ENCODE measurements around the gene RSRC2. TPM values are rescaled to one million over a fixed set of nuclear protein-coding genes. Genes with fewer than 3 reads are reported as not detected.
A peak's percentile ranks its signal among the peaks of the same experiment; 100 is the strongest.
"Not testable (repeated sequence)": the region's sequence is repeated elsewhere in the genome, so short reads cannot be mapped to it uniquely, and the experiment has no call there.

Gene RSRC2
- total RNA-seq, 1 experiment from 2014 or later = 62.7 TPM

DNA sequence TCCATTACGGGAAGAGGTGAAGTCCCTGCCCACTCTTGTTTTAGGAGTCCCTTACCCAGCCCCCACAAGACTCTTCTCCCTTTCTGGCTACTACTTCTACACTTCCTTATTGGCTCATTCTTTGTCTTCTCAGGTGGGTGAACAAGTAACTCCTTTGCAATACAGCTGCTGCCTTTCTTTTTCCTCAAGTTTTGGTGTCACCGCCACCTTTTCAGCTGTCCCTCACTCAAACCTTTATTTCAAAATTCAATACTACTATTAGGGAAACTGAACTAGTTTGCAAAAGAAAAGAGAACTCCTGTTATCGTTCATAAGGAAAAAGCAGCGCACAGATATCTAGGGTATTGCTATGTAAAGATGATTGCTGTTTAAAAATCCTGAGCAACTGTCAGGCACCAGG is 6.1 kb downstream of the RSRC2 start:
- DNase-seq (ENCODE audit: low spot score) = no peak
- in situ Hi-C loops (cut with HindIII; ENCODE audit: low sequenced_read_pairs) = no loop called here

DNA sequence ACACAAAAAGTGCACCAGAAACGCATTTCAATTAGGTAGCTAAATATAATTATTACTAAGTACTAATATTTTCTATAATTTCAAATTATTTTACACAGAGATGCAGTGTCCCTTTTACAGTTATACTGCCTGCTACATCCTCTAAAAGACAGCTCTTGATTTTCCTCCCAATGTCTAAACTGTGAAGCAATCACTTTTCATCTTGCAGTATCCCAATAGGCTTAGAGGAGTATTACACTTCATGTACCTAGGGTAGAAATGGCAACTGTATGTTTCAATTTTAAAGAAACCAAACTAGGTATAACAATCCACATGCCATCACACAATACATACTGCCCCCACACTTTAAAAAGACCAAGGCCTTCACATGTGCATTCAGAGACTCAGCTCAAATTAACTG is 7.3 kb downstream of the RSRC2 start:
- in situ Hi-C loops (cut with HindIII; ENCODE audit: low sequenced_read_pairs) = no loop called here
- no peak for DNase-seq (ENCODE audit: low spot score)

DNA sequence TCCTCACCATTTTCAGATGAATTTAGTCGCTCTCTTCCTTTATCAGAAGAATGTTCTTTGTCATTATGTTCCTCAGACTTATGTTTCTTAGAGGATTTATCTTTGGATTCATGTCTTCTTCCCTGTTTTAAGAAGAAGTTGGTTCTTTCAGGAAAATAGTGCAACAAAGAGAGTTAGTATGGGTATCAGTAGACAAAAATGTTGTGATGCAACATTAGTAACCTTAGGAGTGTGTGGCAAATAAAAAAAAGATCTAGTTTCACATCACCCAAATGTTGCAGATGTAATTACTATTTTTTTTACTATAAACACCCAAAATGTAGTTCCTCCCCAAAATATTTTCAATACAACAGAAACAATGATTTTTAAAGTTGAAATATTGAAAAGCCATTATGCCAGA is 7.8 kb downstream of the RSRC2 start:
- in situ Hi-C loops (cut with HindIII; ENCODE audit: low sequenced_read_pairs) = no loop called here

DNA sequence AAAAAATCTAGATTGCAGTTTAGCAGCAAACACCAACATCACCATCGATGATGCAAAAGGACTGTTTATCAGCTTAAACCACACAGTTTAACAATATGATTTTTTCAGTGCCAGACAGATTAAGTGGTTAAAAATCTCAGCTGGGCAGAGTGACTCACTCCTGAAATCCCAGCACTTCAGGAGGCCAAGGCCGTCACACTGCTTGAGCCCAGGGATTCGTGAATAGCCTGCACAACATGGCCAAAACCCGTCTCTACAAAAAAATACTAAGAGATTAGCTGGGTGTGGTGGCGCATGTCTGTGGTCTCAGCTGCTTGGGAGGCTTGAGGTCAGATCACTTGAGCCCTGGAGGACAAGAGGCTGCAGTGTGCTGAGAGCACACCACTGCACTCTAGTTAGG is 8.9 kb downstream of the RSRC2 start:
- in situ Hi-C loops (cut with HindIII; ENCODE audit: low sequenced_read_pairs) = no loop called here
- DNase-seq (ENCODE audit: low spot score) = no peak

More for the DNA sequence above, 7.8 kb downstream of the RSRC2 start:
- no peak for DNase-seq (ENCODE audit: low spot score)

DNA sequence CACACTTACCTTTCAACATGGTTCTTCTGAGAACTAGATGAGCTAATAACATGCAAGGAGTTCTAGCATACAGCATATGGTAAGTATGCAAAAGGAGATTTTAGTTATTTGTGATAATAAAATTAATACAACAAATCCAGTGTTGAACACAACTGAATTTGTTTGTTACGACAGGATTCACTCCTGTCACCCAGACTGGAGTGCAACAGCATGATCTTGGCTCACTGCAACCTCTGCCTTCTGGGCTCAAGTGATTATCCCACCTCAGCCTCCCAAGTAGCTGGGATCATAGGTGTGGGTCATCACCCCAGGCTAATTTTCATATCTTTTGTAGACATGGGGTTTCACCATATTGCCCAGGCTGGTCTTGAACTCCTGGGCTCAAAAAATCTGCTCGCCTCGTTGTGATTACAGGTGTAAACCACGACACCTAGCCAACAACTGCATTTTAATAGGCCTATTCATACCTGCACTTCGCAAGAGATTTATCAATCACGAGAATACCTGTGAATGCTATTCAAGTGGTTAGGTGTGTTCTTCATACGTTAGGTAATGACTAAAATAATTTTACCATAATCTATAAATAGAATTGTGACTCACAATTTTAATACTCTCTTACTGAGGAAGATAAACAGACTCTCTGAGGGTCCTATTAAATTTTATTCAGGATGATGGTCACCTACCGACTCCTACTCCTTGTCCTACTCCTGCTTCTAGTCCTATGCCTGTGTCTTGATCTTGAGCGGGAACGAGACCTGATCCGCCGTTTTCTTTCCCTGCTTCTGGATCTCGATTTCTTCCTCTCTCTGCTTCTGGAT is 10.0 kb downstream of the RSRC2 start:
- no peak for DNase-seq (ENCODE audit: low spot score)
- in situ Hi-C loops (cut with HindIII; ENCODE audit: low sequenced_read_pairs) = no loop called here

DNA sequence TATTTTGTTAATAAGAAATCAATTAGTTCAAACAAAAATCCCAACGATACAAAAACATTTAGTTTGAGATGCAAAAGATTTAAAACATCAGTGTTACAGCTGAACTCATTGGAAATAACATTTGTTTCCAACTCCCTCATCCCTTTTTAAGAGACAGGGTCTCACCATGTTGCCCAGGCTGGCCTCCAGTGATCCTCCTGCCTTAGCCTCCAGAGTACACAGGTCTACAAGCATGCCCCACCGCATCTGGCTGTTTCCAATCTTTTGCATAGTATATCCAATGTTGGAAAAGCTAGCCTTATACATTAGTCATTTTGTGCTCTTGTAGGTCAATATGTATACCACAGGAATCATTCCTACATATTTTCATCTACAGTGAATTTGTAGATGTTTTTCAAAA is 11.5 kb downstream of the RSRC2 start:
- no peak for DNase-seq (ENCODE audit: low spot score)
- in situ Hi-C loops (cut with HindIII; ENCODE audit: low sequenced_read_pairs) = no loop called here

DNA sequence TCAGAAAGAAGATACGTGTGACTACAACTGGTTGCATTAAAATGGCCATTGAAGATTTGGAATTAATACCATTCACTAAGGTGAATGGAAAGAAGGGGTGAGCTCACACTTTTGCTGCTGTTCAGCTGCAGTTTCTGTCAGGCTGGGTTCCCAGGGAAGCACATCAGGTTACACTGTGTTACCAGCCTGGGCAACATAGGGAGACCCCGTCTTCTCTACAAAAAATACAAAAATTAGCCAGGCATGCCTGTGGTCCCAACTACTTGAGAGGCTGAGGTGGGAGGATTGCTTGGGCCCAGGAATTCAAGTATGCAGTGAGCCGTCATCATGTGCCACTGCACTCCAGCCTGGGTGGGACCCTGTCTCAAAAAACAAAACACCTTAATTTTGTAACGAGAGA is 13.1 kb downstream of the RSRC2 start:
- DNase-seq (ENCODE audit: low spot score) = no peak
- in situ Hi-C loops (cut with HindIII; ENCODE audit: low sequenced_read_pairs) = no loop called here

DNA sequence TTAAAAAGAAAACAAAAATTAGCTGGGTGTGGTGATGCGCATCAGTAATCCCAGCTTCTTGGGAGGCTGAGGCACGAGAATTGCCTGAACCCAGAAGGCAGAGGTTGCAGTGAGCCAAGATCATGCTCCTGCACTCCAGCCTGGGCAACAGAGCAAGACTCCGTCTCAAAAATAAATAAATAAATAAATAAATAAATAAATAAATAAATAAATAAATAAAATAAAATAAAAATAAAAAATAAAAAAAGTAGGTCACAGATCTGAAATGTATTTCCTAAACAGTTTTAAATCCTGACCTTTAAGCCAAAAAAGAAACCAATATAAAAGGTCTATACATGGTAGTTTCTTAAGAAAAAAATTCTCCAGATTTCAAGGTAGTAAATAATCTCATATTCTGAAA is 13.7 kb downstream of the RSRC2 start:
- in situ Hi-C loops (cut with HindIII; ENCODE audit: low sequenced_read_pairs); DNase-seq (ENCODE audit: low spot score): not testable (repeated sequence)

DNA sequence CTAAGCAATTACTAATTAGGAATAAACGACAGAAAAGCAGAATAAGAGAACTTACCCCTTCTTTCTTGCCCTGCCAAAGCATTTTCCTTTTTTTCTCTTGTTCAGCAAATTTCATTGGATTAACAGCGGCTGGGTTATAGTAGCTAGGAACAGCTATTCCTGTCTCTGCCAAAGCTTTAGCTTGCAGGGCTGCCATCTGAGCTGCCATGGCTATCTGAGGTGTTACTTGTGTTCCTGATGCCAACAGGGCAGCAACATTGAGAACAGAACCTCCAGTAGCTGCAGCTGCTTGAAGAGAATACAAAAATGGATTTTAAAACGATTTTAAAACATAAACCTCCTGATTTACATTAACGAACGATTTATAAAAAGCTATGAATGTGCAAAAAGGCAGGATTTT is 18.6 kb downstream of the RSRC2 start:
- in situ Hi-C loops (cut with HindIII; ENCODE audit: low sequenced_read_pairs) = no loop called here

DNA sequence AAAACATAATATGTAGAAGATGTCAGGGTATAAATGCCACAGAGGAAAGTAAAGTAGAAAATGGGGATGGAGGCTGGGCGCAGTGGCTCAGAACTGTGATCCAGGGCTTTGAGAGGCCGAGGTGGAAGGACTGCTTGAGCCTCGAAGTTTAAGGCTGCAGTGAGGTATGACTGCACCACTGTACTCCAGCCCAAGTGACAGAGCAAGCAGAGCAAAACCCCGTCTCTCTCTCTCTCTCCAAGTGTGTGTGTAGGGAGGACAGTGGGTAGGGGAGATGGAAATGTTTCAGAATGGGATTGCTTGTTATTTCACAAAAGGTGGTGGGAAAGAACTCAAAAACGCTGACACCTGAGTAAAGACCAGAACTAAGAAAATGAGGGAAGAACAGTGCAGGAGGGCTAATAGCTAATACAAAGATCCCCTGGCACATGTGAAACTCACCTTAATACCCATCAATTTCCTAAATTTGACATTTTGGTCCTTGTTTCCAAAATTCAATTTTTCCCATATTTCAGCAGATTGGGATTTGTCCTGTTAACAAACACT is 20.3 kb downstream of the RSRC2 start:
- in situ Hi-C loops (cut with HindIII; ENCODE audit: low sequenced_read_pairs) = no loop called here
- DNase-seq (ENCODE audit: low spot score) = no peak

More for the DNA sequence above, 18.6 kb downstream of the RSRC2 start:
- DNase-seq (ENCODE audit: low spot score) = no peak

DNA sequence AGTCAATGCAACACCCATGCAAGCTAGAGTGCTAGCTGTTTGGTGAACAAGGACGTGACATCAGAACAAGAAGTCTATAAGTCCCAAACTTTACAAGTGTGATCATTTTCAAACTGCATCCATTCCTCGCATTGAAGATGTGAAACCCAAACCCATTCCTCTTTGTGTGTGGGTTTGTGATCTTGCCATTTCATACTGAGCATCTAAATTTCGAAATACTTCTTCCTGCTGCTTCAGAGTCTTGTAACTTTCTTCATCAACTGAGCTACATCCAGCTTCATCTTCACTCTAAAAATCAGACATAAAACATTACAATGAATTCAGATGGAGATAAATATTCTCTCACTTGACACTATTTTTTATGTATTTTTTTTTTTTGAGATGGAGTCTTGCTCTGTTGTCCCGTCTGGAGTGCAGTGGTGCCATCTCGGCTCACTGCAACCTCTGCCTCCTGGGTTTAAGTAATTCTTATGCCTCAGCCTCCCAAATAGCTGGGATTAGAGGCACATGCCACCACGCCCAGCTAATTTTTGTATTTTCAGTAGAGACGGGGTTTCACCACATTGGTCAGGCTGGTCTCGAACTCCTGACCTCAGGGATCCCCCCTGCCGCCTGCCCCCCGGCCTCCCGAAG is 21.2 kb downstream of the RSRC2 start:
- in situ Hi-C loops (cut with HindIII; ENCODE audit: low sequenced_read_pairs) = no loop called here
- no peak for DNase-seq (ENCODE audit: low spot score)

DNA sequence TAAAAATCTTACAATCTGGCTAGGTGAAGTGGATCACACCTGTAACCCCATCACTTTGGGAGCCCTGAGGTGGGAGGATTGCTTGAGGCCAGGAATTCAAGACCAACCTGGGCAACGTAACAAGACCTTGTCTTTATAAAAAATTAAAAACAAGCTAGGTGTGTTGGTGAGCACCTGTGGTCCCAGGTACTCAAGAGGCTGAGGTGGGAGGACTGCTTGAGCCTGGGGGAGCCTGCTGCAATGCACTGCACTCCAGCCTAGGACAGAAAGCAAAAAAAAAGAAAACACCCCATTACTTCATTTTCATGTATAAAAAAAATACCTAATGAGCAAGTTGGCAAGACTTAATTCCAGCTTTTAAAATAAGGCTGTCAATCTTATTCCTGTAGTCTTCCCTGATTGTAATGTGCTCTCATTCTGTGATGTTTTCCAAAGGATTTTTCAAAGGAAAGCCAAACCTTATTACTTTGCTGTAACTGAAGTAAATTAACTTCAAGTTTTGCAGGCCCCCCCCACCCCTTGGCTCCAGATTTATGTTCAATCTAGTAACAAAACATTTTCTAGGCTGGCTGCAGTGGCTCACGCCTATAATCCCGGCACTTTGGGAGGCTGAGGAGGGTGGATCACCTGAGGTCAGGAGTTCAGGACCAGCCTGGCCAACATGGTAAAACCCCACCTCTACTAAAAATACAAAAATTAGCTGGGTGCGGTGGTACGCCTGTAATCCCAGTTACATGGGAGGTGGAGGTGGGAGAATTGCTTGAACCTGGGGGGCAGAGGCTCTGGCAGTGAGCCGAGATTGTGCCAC is 22.7 kb downstream of the RSRC2 start:
- DNase-seq (ENCODE audit: low spot score) = no peak
- in situ Hi-C loops (cut with HindIII; ENCODE audit: low sequenced_read_pairs) = no loop called here

DNA sequence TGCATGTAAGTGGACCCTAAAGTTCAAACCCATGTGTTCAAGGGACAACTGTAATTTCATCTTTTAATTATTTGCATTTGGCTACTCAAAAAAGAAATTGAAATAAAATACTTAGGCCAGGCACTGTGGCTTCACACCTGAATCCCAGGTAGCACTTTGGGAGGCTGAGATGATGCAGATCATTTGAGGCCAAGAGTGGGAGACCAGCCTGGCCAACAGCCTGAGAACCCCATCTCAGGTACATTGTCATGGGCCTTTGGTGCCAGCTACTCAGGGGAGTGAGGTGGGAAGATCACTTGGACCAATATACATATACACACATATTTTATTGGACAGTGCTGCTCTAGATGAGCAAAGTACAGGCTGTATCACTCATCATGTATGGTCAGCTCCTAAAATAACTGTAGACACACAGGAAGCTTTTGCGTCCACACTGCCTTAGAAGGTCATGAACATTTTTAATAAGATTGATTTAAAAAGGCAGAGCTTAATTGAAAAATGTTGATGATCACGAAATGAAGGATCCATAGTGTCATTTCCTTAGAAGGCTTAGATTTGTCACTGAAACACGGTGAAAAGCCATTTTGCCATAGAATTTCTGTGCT is 23.5 kb downstream of the RSRC2 start:
- in situ Hi-C loops (cut with HindIII; ENCODE audit: low sequenced_read_pairs) = no loop called here
- no peak for DNase-seq (ENCODE audit: low spot score)

DNA sequence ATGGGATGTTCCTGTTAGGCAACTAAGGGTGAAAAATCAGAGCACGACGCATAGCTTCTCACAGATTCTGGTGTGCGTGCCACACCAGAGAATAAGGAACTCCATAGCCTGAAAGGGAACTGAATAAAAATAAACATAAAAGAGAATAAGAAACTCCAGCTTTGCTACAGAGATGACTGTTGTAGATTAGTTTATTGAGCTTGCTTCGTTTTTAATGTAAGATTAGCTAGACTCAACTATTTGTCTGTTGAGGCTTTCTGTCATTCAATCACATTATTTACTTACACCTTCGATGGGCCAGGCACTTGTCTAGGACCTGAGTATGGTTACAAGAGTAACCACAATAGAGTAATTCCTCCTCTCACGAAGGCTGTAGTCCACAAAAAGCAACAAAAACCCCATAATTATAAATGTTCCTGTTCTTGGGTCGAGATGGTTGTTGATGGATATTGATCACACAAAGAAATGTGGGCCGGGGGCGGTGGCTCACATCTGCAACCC is 25.2 kb downstream of the RSRC2 start:
- in situ Hi-C loops (cut with HindIII; ENCODE audit: low sequenced_read_pairs) = no loop called here
- no peak for DNase-seq (ENCODE audit: low spot score)

DNA sequence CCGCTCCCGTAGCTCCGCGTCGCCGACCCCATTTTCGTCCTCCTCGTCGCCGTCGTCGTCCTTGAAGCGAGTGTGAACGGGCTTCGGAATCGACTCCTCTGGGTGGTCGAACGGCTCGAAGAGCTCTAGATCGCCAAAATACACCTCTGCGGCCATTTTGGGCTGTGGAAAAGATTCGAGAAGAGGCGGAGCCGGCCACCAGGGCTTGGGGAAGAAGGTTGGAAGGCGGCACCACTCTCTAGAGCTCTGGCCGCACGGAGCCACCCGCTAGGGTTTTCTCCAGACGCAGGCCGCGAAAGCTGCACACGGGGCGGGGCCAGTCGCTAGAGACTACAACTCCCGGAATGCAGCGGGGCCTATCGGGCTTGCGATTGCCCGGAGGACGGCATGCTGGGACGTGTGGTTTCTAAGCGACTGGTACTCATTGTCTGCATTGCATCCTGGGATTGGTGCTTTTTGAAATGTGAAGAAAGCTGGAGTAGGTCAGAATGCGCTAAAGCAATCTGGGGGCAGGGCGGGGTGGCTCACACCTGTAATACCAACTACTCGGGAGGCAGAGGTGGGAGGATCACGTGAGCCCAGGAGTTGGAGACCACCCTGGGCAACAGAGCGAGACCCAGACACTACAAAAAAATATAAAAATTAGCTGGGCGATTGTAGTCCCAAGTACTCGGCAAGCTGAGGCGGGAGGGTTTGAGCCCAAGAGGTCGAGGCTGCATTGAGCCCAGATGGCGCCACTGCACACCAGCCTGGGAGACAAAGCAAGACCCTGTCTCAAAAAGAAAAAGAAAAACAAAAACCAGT is 25.8 kb downstream of the RSRC2 start, which contains the start of gene ZCCHC8:
TSS of gene ZCCHC8 (minus strand) at position 248 of the 804 bp plus-strand sequence. CDS start at position 156, 92 bp downstream.
- DNase-seq (ENCODE audit: low spot score) = peak; percentile 99
- in situ Hi-C loops (cut with HindIII; ENCODE audit: low sequenced_read_pairs) = no loop called here

DNA sequence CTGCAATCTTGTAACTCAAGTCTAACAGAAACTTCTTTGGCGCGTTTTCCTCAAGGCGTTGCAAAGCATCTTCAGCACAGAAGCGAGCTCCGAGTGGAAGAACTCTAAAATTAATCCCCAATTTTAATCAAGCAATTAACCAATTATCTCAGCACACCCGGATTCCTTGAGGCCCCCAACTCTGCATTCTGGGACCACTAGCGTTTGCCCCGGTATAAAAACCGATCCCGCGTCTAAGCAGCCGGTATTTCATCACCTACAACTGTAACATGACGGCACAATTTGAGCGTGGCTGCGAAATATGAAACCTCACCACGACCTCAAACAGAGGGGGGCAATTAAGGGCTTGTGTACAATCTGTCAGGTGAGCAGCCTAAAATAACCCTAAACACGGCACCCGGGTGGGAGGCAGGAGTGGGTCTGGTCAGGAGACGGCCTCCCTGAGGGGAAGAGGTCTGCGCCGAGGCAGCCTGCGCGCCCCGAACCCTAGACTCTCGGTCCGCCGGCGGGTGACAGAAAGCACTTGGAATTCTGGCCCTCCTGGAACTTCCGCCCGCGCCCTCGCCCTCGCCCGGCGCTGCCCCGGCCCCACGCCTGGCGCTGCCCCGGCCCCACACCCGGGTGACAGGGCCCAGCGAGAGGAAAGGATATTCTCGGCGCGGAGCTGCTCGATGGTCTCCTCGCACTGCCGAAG is 26.6 kb downstream of the RSRC2 start:
- in situ Hi-C loops (cut with HindIII; ENCODE audit: low sequenced_read_pairs) = no loop called here
- peak; percentile 53 for DNase-seq (ENCODE audit: low spot score)

DNA sequence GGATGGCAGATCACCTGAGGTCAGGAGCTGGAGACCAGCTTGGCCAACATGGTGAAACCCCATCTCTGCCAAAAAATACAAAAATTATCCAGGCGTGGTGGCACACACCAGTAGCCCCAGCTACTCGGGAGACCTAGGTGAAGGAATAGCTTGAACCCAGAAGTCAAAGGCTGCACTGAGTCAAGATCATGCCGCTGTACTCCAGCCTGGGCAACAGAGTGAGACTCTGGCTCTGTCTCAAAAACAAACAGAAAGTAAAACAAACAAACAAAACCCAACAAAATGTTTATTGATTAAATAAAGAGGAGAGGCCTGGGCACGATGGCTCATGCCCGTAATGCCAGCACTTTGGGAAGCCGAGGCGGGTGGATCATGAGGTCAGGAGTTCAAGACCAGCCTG is 31.5 kb downstream of the RSRC2 start:
- in situ Hi-C loops (cut with HindIII; ENCODE audit: low sequenced_read_pairs) = no loop called here
- no peak for DNase-seq (ENCODE audit: low spot score)

DNA sequence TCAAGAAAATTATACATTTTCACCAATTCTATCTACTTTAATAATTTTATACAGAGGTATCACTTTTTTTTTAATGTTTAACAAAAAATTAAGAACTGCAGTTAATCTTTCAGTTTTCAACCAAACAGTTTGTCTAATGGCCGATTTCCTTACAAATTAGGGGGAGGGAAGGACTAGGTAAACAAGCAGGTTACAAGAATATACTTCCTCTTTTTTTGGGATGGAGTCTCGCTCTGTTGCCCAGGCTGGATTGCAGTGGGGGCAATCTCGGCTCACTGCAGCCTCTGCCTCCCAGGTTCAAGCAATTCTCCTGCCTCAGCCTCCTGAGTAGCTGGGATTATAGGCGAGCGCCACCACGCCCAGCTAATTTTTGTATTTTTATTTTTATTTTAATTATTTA is 33.5 kb downstream of the RSRC2 start:
- in situ Hi-C loops (cut with HindIII; ENCODE audit: low sequenced_read_pairs); DNase-seq (ENCODE audit: low spot score): not testable (repeated sequence)

Data from G401 (cell line).